CD14-positive monocyte (primary cell): ENCODE results near the gene TTC4. TPM values are rescaled to one million over a fixed set of nuclear protein-coding genes. Genes with fewer than 3 reads are reported as not detected.
"Not testable (repeated sequence)": the region's sequence is repeated elsewhere in the genome, so short reads cannot be mapped to it uniquely, and the experiment has no call there.

Experiments used
- DNase-seq, 3 donors: peaks; one replicate each; pipeline ENCODE4 v3.0.0-alpha.2; 2011 to 2022
- H2AFZ ChIP-seq: 2 replicates; pipeline ENCODE4 v1.6.0; 2012; ENCODE audit warnings: mild to moderate bottlenecking, low read depth, low read length, inconsistent platforms; ENCODE audit not compliant: insufficient read depth, poor library complexity, severe bottlenecking
- H3K27ac ChIP-seq, 2 donors: 1 replicate in 1 of 2; 2 replicates in 1 of 2; pipeline ENCODE4 v1.5.1; 2012 to 2013; ENCODE audit warnings: low read length in 2 of 2, control low read depth in 1 of 2, inconsistent platforms in 1 of 2, low read depth in 1 of 2, mild to moderate bottlenecking in 1 of 2
- H3K27me3 ChIP-seq, 2 donors: one replicate each; pipeline versions ENCODE4 v1.6.0 to v1.6.1; 2011 to 2013; ENCODE audit warnings: low read length in 2 of 2; ENCODE audit not compliant: control insufficient read depth in 2 of 2, insufficient read depth in 2 of 2
- H3K36me3 ChIP-seq, 2 donors: replicated peaks in 1 of 2; 1 replicate in 1 of 2; 2 replicates in 1 of 2; pipeline versions ENCODE4 v1.5.1 to v1.6.1; 2012 to 2013; ENCODE audit warnings: low read length in 2 of 2, control low read depth in 1 of 2, inconsistent platforms in 1 of 2, mild to moderate bottlenecking in 1 of 2; ENCODE audit not compliant: insufficient read depth in 2 of 2, control insufficient read depth in 1 of 2
- H3K4me1 ChIP-seq, 2 donors: 1 replicate in 1 of 2; 2 replicates in 1 of 2; pipeline versions ENCODE4 v1.5.1 to v1.6.1; 2012 to 2013; ENCODE audit warnings: low read length in 2 of 2, control low read depth in 1 of 2, inconsistent platforms in 1 of 2, mild to moderate bottlenecking in 1 of 2, moderate library complexity in 1 of 2; ENCODE audit not compliant: insufficient read depth in 2 of 2, control insufficient read depth in 1 of 2
- H3K4me2 ChIP-seq: replicated peaks from 2 replicates; pipeline ENCODE3; 2012; ENCODE audit warnings: low read length, moderate library complexity, mild to moderate bottlenecking; ENCODE audit not compliant: poor library complexity, severe bottlenecking; ENCODE audit errors: extremely low read depth
- H3K4me3 ChIP-seq, 3 experiments: fragments of 200-600 bp in 1 of 3; sonication (generic) in 1 of 3; replicated peaks in 1 of 3; 1 replicate in 2 of 3; 2 replicates in 1 of 3; pipeline ENCODE4 v1.5.1; 2011 to 2013; ENCODE audit warnings: low read length in 3 of 3, mild to moderate bottlenecking in 3 of 3, control low read depth in 2 of 3, low read depth in 2 of 3, inconsistent platforms in 1 of 3, moderate library complexity in 1 of 3
- H3K79me2 ChIP-seq: 2 replicates; pipeline ENCODE4 v1.6.0; 2012; ENCODE audit warnings: mild to moderate bottlenecking, control low read depth, inconsistent platforms, low read length, moderate library complexity; ENCODE audit not compliant: insufficient read depth
- H3K9ac ChIP-seq: 2 replicates; pipeline ENCODE4 v1.6.0; 2017; ENCODE audit warnings: low read length, mild to moderate bottlenecking; ENCODE audit not compliant: insufficient read depth, poor library complexity, severe bottlenecking
- H3K9me3 ChIP-seq, 2 donors: replicated peaks in 1 of 2; 1 replicate in 1 of 2; 2 replicates in 1 of 2; pipeline versions ENCODE4 v1.5.1 to v1.6.1; 2012 to 2013; ENCODE audit warnings: low read length in 2 of 2, control low read depth in 1 of 2; ENCODE audit not compliant: control insufficient read depth in 1 of 2, insufficient read depth in 1 of 2
- H4K20me1 ChIP-seq: 2 replicates; pipeline ENCODE4 v1.6.0; 2012; ENCODE audit warnings: mild to moderate bottlenecking, low read length, control low read depth, moderate library complexity; ENCODE audit not compliant: insufficient read depth
- H3K27ac Mint-ChIP-seq, 7 donors: one replicate each; pipeline ENCODE4 v1.8.0; 2020; ENCODE audit warnings: mild to moderate bottlenecking in 7 of 7, mixed read lengths in 7 of 7, moderate library complexity in 6 of 7, inconsistent platforms in 2 of 7
- H3K27me3 Mint-ChIP-seq, 3 donors: one replicate each; pipeline ENCODE4 v1.8.0; 2021 to 2022; ENCODE audit warnings: low read depth in 3 of 3, mild to moderate bottlenecking in 3 of 3, mixed read lengths in 3 of 3, moderate library complexity in 3 of 3, inconsistent platforms in 1 of 3
- H3K36me3 Mint-ChIP-seq, 2 donors: one replicate each; pipeline ENCODE4 v1.8.0; 2020; ENCODE audit warnings: mixed read lengths in 2 of 2, inconsistent platforms in 1 of 2, mild to moderate bottlenecking in 1 of 2
- H3K4me1 Mint-ChIP-seq: one replicate; pipeline ENCODE4 v1.8.0; 2020; ENCODE audit warnings: mild to moderate bottlenecking, mixed read lengths
- H3K4me3 Mint-ChIP-seq, 2 donors: one replicate each; pipeline ENCODE4 v1.8.0; 2020; ENCODE audit warnings: mild to moderate bottlenecking in 2 of 2, mixed read lengths in 2 of 2, moderate library complexity in 1 of 2
- H3K9me3 Mint-ChIP-seq, 7 donors: one replicate each; pipeline ENCODE4 v1.8.0; 2020 to 2022; ENCODE audit warnings: mixed read lengths in 7 of 7, mild to moderate bottlenecking in 6 of 7, moderate library complexity in 6 of 7, inconsistent platforms in 2 of 7
- WGBS: methylation state at CpG from one replicate; pipeline ENCODE4 v1.1.5; 2013; ENCODE audit warnings: missing lambda C conversion rate; ENCODE audit not compliant: insufficient coverage; 5-methylcytosine and 5-hydroxymethylcytosine counted together
- intact Hi-C, 2 donors: fragments of 100-400 bp; cut with micrococcal nuclease; formaldehyde crosslinking; loops; one replicate each; pipeline versions ENCODE4 v1.15.0 to v1.15.1; 2023
- polyA plus RNA-seq, 3 donors: library from polyadenylated mRNA; depleted of rRNA in 1 of 3; unstranded in 2 of 3; stranded (reverse) in 1 of 3; fragments of 300-500 nt in 2 of 3; fragments of >200 nt in 1 of 3; fragmentation: Illumina TruSeq in 2 of 3; gene quantifications; 1 replicate in 2 of 3; 2 replicates in 1 of 3; pipeline ENCODE4 v1.2.3, GENCODE V29; 2012 to 2021
- TF ChIP-seq, protein P1 (sequence below): fragments of 200-600 bp; IDR thresholded peaks from one replicate; pipeline ENCODE4 v1.8.0; 2022; ENCODE audit warnings: antibody characterized with exemption, mild to moderate bottlenecking

The TTC4 gene
- polyA plus RNA-seq, 3 donors, result 9.2 to 13.3 (median 12.4) TPM

GRCh38 chr1:54772951-54773350 lies 57.3 kb downstream of the TTC4 start:
- peaks cover 0 to 5% (median 0%) of the 10 kb centered on the region in 7 donors for H3K9me3 Mint-ChIP-seq
- Histone ChIP-seq H3K9ac (no peak overlapping the region), H3K4me3 (no peak overlapping the region), H3K4me1 (no peaks in the 10 kb centered on the region), H3K79me2 (no peaks in the 10 kb centered on the region), H3K36me3 (no peaks in the 10 kb centered on the region), H4K20me1 (no peaks in the 10 kb centered on the region), H3K4me2 (no peak overlapping the region), H2AFZ (no peak overlapping the region), H3K27ac (no peak overlapping the region), H3K27me3 (no peaks in the 10 kb centered on the region), H3K9me3 (no peaks in the 10 kb centered on the region)
- no peak overlapping the region for H3K4me3 Mint-ChIP-seq
- no peak for DNase-seq
- no peaks in the 10 kb centered on the region for H3K4me1 Mint-ChIP-seq
- no peaks in the 10 kb centered on the region for H3K36me3 Mint-ChIP-seq
- intact Hi-C loops, result no loop called here
- no peak overlapping the region for H3K27ac Mint-ChIP-seq
- TF ChIP-seq, protein P1, sequence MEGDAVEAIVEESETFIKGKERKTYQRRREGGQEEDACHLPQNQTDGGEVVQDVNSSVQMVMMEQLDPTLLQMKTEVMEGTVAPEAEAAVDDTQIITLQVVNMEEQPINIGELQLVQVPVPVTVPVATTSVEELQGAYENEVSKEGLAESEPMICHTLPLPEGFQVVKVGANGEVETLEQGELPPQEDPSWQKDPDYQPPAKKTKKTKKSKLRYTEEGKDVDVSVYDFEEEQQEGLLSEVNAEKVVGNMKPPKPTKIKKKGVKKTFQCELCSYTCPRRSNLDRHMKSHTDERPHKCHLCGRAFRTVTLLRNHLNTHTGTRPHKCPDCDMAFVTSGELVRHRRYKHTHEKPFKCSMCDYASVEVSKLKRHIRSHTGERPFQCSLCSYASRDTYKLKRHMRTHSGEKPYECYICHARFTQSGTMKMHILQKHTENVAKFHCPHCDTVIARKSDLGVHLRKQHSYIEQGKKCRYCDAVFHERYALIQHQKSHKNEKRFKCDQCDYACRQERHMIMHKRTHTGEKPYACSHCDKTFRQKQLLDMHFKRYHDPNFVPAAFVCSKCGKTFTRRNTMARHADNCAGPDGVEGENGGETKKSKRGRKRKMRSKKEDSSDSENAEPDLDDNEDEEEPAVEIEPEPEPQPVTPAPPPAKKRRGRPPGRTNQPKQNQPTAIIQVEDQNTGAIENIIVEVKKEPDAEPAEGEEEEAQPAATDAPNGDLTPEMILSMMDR, result no peak
- H3K27me3 Mint-ChIP-seq, result peaks cover 0 to 1% (median 0%) of the 10 kb centered on the region in 3 donors
- WGBS, result no CpG with 5 or more reads among the region's 2 CpGs

GRCh38 chr1:54774820-54775498 lies 59.3 kb downstream of the TTC4 start:
- Mint-ChIP-seq H3K4me3 (no peak overlapping the region), H3K9me3 (peaks cover 0 to 5% (median 0%) of the 10 kb centered on the region in 7 donors), H3K27ac (no peak overlapping the region), H3K27me3 (peaks cover 0 to 1% (median 0%) of the 10 kb centered on the region in 3 donors), H3K4me1 (no peaks in the 10 kb centered on the region), H3K36me3 (no peaks in the 10 kb centered on the region)
- H3K79me2 ChIP-seq, result no peaks in the 10 kb centered on the region
- H3K9ac ChIP-seq, result no peak overlapping the region
- no peak overlapping the region for H3K27ac ChIP-seq
- no peaks in the 10 kb centered on the region for H3K9me3 ChIP-seq
- no peak for DNase-seq
- no peak overlapping the region for H3K4me2 ChIP-seq
- H3K27me3 ChIP-seq, result no peaks in the 10 kb centered on the region
- TF ChIP-seq, protein P1, result no peak
- WGBS, result 73% methylated on average over 9 of the region's 15 CpGs
- H3K36me3 ChIP-seq, result no peaks in the 10 kb centered on the region
- no peak overlapping the region for H2AFZ ChIP-seq
- H3K4me1 ChIP-seq, result no peaks in the 10 kb centered on the region
- intact Hi-C loops, result no loop called here
- H4K20me1 ChIP-seq, result no peaks in the 10 kb centered on the region
- H3K4me3 ChIP-seq, result no peak overlapping the region

DNA sequence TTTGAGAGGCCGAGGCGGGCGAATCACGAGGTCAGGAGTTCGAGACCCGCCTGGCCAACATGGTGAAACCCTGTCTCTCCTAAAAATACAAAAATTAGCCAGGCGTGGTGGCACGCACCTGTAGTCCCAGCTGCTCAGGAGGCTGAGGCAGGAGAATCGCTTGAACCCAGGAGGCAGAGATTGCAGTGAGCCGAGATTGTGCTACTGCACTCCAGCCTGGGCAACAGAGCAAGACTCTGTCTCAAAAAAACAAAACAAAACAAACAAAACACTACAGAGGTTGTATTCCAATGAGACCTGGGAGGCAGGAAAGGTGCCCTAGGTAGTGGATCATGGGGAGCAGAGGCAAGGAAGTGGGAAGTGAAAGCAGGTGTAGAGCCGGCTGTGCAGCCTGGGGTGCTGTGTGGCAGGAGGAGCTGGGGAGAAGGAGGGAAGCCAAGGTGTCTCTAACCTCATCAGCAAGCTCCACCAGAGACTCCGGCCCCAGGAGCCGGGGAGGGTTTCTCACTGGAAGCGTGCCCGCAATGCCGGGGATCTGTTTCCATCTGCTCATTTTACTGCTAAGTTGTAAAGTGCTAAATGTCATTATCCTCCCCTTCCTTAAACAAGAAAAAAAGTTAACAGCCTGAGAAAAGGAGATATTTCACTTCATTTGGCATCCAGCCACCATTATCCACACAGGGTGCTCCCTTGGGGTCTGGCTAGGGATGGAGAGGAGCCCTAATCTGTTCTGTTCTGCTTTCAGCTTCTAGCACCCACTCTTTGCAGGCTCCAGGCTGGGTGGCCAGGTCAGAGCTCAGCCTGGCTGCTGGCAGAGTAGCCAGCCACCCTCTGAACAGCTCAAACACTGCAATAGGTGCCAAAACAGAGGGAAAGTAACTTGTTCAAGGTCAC lies 60.4 kb downstream of the TTC4 start:
- H3K27ac ChIP-seq, H2AFZ ChIP-seq, H3K9ac ChIP-seq, DNase-seq, H3K4me2 ChIP-seq, H3K4me3 ChIP-seq, H3K36me3 Mint-ChIP-seq, intact Hi-C loops, H3K79me2 ChIP-seq, H3K36me3 ChIP-seq, H3K4me1 ChIP-seq, H3K4me1 Mint-ChIP-seq, H3K27me3 ChIP-seq, H3K9me3 Mint-ChIP-seq, H4K20me1 ChIP-seq, H3K27ac Mint-ChIP-seq, H3K9me3 ChIP-seq, H3K27me3 Mint-ChIP-seq: not testable (repeated sequence)
- peak overlapping the region in 1 of 2 donors; percentile 27 for H3K4me3 Mint-ChIP-seq
- WGBS, result 81% methylated on average over 3 of the region's 16 CpGs
